Astrocyte of the cerebellum (primary cell): ENCODE data around the gene NPDC1.

ENCODE experiments used
- DNase-seq: peaks from one replicate; pipeline ENCODE4 v3.0.0-alpha.2; 2011; ENCODE audit warnings: low read depth
- H3K4me3 ChIP-seq: 2 replicates; pipeline ENCODE4 v1.5.1; 2011; ENCODE audit warnings: mild to moderate bottlenecking, low read depth, low read length, moderate library complexity
- CTCF ChIP-seq: IDR thresholded peaks from 2 replicates; pipeline ENCODE4 v1.5.1; 2012; ENCODE audit warnings: low read length, low read depth, moderate library complexity, mild to moderate bottlenecking; ENCODE audit errors: missing control alignments
- in situ Hi-C: cut with HindIII; loops from 2 replicates; pipeline ENCODE4 v1.10.0; 2017; ENCODE audit warnings: low sequenced_read_pairs

The NPDC1 gene

GRCh38 chr9:137085920-137086530 lies 40.0 kb upstream of the NPDC1 start:
- H3K4me3 ChIP-seq, result peak overlapping the region; percentile 82
- DNase-seq, result no peak
- in situ Hi-C loops, result no loop called here
- TF ChIP-seq CTCF, result no peak

DNA sequence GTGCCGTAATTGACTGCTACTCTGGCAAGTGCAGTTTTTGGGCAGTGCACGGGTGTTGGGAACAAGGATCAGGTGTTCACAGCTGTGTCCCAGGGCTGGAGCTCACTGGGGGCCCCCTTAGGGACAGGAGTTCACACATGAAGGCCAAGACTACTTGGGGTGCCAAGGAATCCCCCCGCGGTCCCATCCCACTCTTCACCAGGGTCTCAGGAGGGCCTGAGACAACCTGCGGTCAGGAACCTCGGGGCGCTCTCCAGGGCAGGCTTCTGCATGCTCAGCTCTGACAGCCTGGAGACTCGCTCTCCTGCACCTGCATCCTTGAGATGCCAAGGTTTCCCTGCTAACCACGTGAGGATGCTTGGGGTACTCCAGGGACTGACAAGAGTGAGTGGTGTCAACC lies 38.5 kb upstream of the NPDC1 start:
- H3K4me3 ChIP-seq, result no peak overlapping the region
- in situ Hi-C loops, result no loop called here
- no peak for TF ChIP-seq CTCF
- DNase-seq, result no peak

GRCh38 chr9:137083394-137084004 lies 37.5 kb upstream of the NPDC1 start:
- in situ Hi-C loops, result no loop called here
- peak; percentile 94 for DNase-seq
- H3K4me3 ChIP-seq, result no peak overlapping the region
- no peak for TF ChIP-seq CTCF

- in situ Hi-C loops, result no loop called here
- no peak for TF ChIP-seq CTCF
- H3K4me3 ChIP-seq, result no peak overlapping the region
Observed at GRCh38 chr9:137082925-137083290, 36.9 kb upstream of the NPDC1 start.

GRCh38 chr9:137082222-137082924 lies 36.4 kb upstream of the NPDC1 start:
- TF ChIP-seq CTCF, result no peak
- in situ Hi-C loops, result no loop called here

More at GRCh38 chr9:137082925-137083290, 36.9 kb upstream of the NPDC1 start:
- no peak for DNase-seq

DNA sequence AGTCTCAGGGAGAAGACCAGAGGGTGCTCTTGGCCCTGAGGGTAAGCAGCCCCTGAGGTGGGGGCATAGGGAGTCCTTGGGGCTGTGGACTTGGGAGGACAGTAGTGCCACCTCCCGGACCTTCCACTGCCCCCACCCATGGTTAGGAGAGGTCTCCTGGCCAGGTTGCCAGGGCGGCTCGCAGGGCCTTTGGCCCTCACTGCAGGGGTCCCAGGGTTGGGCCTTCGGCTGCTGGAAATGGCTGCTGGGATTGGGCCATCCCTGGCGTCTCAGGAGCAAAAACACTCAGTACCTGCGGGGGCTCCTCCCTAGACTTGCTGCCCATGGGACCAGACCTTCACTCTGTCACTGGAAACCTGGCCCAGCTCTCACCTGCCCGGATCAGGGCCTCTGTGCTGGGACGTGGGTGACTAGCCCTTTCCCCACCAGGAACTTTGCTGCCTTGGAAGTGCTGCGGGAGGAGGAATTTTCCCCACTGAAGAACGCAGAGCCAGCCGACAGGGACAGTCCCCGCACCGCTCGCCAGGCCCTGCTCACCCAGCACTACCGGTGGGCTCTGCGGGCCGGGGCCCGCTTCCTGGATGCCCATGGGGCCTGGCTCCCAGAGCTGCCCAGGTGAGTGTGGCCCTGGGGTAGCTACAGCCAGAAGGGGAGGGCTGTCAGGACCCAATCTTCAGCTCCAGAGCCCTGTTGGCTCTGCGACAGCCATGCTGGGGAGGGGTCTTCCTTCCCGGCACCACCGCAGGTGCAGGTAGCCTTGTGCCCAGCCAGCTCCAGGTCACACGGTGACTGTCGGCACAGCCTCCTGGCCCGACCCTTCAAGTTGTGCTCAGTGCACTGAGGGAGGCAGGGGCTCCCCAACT lies 34.5 kb upstream of the NPDC1 start:
- DNase-seq, result no peak
- in situ Hi-C loops, result no loop called here
- no peak overlapping the region for H3K4me3 ChIP-seq
- TF ChIP-seq CTCF, result no peak

More at GRCh38 chr9:137082222-137082924, 36.4 kb upstream of the NPDC1 start:
- DNase-seq, result no peak
- no peak overlapping the region for H3K4me3 ChIP-seq
